Measurements from ENCODE around the gene DNAH12. TPM values are rescaled to one million over a fixed set of nuclear protein-coding genes. Genes with fewer than 3 reads are reported as not detected.

DNAH12 gene
- total RNA-seq, 1 donor from 2014 or later = 0.22 TPM

DNA sequence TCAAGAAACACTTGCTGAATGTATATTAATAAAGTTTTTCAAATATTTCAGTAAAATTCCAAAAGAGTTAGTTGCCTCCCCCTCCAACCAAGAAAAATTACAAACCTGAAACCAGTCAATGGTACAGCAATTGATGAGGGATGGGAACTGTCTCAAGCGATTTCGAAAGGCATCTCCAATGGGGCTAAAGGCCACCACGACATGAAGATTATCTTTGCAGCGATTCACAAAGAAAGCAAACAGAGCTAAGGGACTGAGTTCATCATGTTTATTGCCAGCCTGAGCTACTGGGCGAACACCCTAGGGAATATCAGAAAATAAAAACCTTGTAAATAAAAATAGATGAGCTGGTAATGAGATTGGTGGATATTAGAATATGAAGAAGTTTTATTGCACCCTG, 152.4 kb downstream of the DNAH12 start:
- no peak for DNase-seq
- Mint-ChIP-seq H3K27me3 (ENCODE audit: unreplicated experiment) (no peaks in the 10 kb centered on the region), H3K9me3 (ENCODE audit: unreplicated experiment) (no peaks in the 10 kb centered on the region), H3K36me3 (ENCODE audit: unreplicated experiment) (no peaks in the 10 kb centered on the region), H3K27ac (ENCODE audit: unreplicated experiment) (no peak overlapping the region), H3K4me1 (ENCODE audit: low read depth, unreplicated experiment) (no peaks in the 10 kb centered on the region), H3K4me3 (ENCODE audit: unreplicated experiment) (no peak overlapping the region)
- TF ChIP-seq, protein P1, sequence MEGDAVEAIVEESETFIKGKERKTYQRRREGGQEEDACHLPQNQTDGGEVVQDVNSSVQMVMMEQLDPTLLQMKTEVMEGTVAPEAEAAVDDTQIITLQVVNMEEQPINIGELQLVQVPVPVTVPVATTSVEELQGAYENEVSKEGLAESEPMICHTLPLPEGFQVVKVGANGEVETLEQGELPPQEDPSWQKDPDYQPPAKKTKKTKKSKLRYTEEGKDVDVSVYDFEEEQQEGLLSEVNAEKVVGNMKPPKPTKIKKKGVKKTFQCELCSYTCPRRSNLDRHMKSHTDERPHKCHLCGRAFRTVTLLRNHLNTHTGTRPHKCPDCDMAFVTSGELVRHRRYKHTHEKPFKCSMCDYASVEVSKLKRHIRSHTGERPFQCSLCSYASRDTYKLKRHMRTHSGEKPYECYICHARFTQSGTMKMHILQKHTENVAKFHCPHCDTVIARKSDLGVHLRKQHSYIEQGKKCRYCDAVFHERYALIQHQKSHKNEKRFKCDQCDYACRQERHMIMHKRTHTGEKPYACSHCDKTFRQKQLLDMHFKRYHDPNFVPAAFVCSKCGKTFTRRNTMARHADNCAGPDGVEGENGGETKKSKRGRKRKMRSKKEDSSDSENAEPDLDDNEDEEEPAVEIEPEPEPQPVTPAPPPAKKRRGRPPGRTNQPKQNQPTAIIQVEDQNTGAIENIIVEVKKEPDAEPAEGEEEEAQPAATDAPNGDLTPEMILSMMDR (IDR thresholded peaks at IDR 0.05; ENCODE audit: partially characterized antibody, unreplicated experiment) = no peak

DNA sequence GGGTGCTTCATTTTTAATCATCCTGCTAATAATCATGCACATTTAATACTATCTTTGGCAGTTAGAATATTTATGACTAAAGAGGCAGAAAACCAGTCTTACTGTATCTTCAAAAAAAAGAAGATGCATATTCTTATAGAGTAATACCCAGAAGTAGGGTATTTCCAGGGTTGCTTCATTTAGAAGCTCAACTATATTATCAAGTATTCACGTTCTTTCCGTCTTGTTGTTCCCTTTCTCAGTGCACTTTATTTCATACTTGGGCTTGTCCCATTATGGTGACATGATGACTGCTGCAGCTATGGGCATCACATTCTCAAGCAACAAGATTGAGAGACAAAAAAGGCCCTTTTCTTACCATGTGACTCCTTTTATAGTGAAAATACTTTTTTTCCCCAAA, 154.9 kb downstream of the DNAH12 start:
- H3K9me3 Mint-ChIP-seq (ENCODE audit: unreplicated experiment) = no peaks in the 10 kb centered on the region
- H3K4me3 Mint-ChIP-seq (ENCODE audit: unreplicated experiment) = no peak overlapping the region
- TF ChIP-seq, protein P1 (IDR thresholded peaks at IDR 0.05; ENCODE audit: partially characterized antibody, unreplicated experiment) = no peak
- H3K36me3 Mint-ChIP-seq (ENCODE audit: unreplicated experiment) = no peaks in the 10 kb centered on the region
- no peaks in the 10 kb centered on the region for H3K27me3 Mint-ChIP-seq (ENCODE audit: unreplicated experiment)
- H3K27ac Mint-ChIP-seq (ENCODE audit: unreplicated experiment) = no peak overlapping the region
- no peak for DNase-seq
- no peaks in the 10 kb centered on the region for H3K4me1 Mint-ChIP-seq (ENCODE audit: low read depth, unreplicated experiment)

DNA sequence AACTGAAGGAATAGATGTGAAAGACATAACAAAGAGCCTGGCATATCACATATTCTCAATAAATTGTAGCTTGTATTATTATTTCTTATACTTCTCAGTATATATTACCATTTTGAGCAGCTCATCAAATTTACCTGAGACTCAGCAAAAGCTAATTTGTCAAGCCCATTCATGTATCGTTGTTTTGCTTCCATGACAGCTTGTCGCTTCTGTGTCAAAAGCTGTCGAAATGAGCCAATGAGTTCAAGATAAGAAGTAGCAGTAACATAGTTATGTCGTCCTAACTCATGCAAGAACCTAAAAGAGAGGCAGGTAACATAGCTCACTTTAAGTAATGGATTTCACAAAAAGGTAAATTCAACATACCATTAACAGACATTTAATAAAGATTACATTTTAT, 157.8 kb downstream of the DNAH12 start:
- Mint-ChIP-seq H3K36me3 (ENCODE audit: unreplicated experiment) (no peaks in the 10 kb centered on the region), H3K4me1 (ENCODE audit: low read depth, unreplicated experiment) (no peaks in the 10 kb centered on the region), H3K27ac (ENCODE audit: unreplicated experiment) (no peak overlapping the region), H3K9me3 (ENCODE audit: unreplicated experiment) (no peaks in the 10 kb centered on the region), H3K4me3 (ENCODE audit: unreplicated experiment) (no peak overlapping the region), H3K27me3 (ENCODE audit: unreplicated experiment) (no peaks in the 10 kb centered on the region)
- no peak for DNase-seq
- TF ChIP-seq, protein P1 (IDR thresholded peaks at IDR 0.05; ENCODE audit: partially characterized antibody, unreplicated experiment) = no peak

DNA sequence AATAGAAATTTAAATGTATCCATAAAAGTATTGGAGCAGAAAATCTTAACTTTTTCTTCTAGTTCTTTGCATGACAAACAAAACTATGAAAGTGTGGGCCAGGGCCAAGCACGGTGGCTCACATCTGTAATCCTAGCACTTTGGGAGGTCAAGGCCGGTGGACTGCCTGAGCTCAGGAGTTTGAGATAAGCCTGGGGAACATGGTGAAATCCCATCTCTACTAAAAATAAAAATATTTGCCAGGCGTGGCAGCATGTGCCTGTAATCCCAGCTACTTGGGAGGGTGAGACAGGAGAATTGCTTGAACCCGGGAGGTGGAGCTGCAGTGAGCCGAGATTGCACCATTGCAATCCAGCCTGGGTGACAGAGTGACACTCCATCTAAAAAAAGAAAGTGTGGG, 158.6 kb downstream of the DNAH12 start:
- Mint-ChIP-seq H3K27me3 (ENCODE audit: unreplicated experiment) (no peaks in the 10 kb centered on the region), H3K36me3 (ENCODE audit: unreplicated experiment) (no peaks in the 10 kb centered on the region), H3K4me1 (ENCODE audit: low read depth, unreplicated experiment) (no peaks in the 10 kb centered on the region), H3K27ac (ENCODE audit: unreplicated experiment) (no peak overlapping the region), H3K4me3 (ENCODE audit: unreplicated experiment) (no peak overlapping the region), H3K9me3 (ENCODE audit: unreplicated experiment) (no peaks in the 10 kb centered on the region)
- no peak for DNase-seq
- TF ChIP-seq, protein P1 (IDR thresholded peaks at IDR 0.05; ENCODE audit: partially characterized antibody, unreplicated experiment) = no peak

- Mint-ChIP-seq H3K4me1 (ENCODE audit: low read depth, unreplicated experiment) (no peaks in the 10 kb centered on the region), H3K4me3 (ENCODE audit: unreplicated experiment) (no peak overlapping the region), H3K9me3 (ENCODE audit: unreplicated experiment) (no peaks in the 10 kb centered on the region), H3K27me3 (ENCODE audit: unreplicated experiment) (no peaks in the 10 kb centered on the region), H3K36me3 (ENCODE audit: unreplicated experiment) (no peaks in the 10 kb centered on the region), H3K27ac (ENCODE audit: unreplicated experiment) (no peak overlapping the region)
- DNase-seq = no peak
- TF ChIP-seq, protein P1 (IDR thresholded peaks at IDR 0.05; ENCODE audit: partially characterized antibody, unreplicated experiment) = no peak
Observed at GRCh38 chr3:57383838-57384237, 160.3 kb downstream of the DNAH12 start.

All from glutamatergic neuron (in vitro differentiated cells).